H1 (cell line): Measurements from ENCODE around the gene NAV2. TPM values are rescaled to one million over a fixed set of nuclear protein-coding genes. Genes with fewer than 3 reads are reported as not detected.

ENCODE experiments used
- ATF3 ChIP-seq: IDR thresholded peaks from 2 replicates; pipeline ENCODE4 v1.6.1; 2011; ENCODE audit warnings: low read depth, mild to moderate bottlenecking, low read length; ENCODE audit not compliant: insufficient read depth
- KDM4A ChIP-seq: IDR thresholded peaks from one replicate; pipeline ENCODE4 v1.7.1; 2012; ENCODE audit warnings: low read depth, mild to moderate bottlenecking, moderate library complexity, low read length, inconsistent platforms; ENCODE audit not compliant: severe bottlenecking
- NANOG ChIP-seq: IDR thresholded peaks from 2 replicates; pipeline ENCODE4 v1.6.1; 2011; ENCODE audit warnings: low read length, low read depth, mild to moderate bottlenecking, inconsistent platforms; ENCODE audit not compliant: insufficient read depth, poor library complexity, severe bottlenecking
- SIN3A ChIP-seq, 2 experiments: IDR thresholded peaks in 1 of 2; conservative IDR thresholded peaks in 1 of 2; 2 replicates each; pipeline ENCODE4 v1.6.1; 2011 to 2012; ENCODE audit warnings: low read length in 2 of 2, improper control_type of control experiment in 1 of 2, low read depth in 1 of 2, mild to moderate bottlenecking in 1 of 2
- polyA plus RNA-seq, 7 experiments: library from polyadenylated mRNA; depleted of rRNA in 3 of 7; stranded (reverse) in 5 of 7; unstranded in 2 of 7; fragments of >200 nt in 5 of 7; fragments of 200-250 nt in 2 of 7; gene quantifications; 1 replicate in 5 of 7; 2 replicates in 1 of 7; 4 replicates in 1 of 7; pipeline versions ENCODE4 v1.2.1 to v1.2.3, GENCODE V29; 2011 to 2013; ENCODE audit warnings: missing spikeins in 2 of 7, mixed read lengths in 2 of 7
- total RNA-seq: library from RNA; stranded (reverse); fragmentation: NEBNext Ultra II Directional; extraction: Animal tissue kit (Norgen Biotek cat#: 25700); gene quantifications from 2 replicates; pipeline ENCODE4 v1.2.1, GENCODE V29; 2021

NAV2 gene
- total and polyA plus RNA-seq, 2 of the 8 experiments (the other 6 are each of a cell fraction or from before 2014, with no cell fraction given), result 35.6 to 73.6 TPM

- TF ChIP-seq SIN3A (conservative IDR thresholded peaks at IDR 0.05 in 1 of 2, IDR thresholded peaks at IDR 0.05 in 1 of 2; ENCODE audit: low read depth in 1 of 2, low read length in 2 of 2) (no peak), ATF3 (no peak), NANOG (no peak), KDM4A (no peak)
Observed at GRCh38 chr11:19819148-19819547, 106.5 kb downstream of the NAV2 start (continued).
